ENCODE results near the gene RPL41.
A peak's percentile ranks its signal among the peaks of the same experiment; 100 is the strongest.
"Not testable (repeated sequence)": the region's sequence is repeated elsewhere in the genome, so short reads cannot be mapped to it uniquely, and the experiment has no call there.

Gene RPL41

GRCh38 chr12:56154818-56155217 lies 38.4 kb downstream of the RPL41 start:
- no peak for DNase-seq (ENCODE audit: low read depth in 2 of 2)

- no peak for DNase-seq (ENCODE audit: low read depth in 2 of 2)
Observed at GRCh38 chr12:56155256-56155845, 38.9 kb downstream of the RPL41 start.

GRCh38 chr12:56156464-56157200 lies 40.2 kb downstream of the RPL41 start:
- not testable (repeated sequence) for DNase-seq (ENCODE audit: low read depth in 2 of 2)

- DNase-seq (ENCODE audit: low read depth in 2 of 2) = peak in 1 of 2 donors; percentile 11
Observed at GRCh38 chr12:56157201-56158028, 41.0 kb downstream of the RPL41 start.

GRCh38 chr12:56158029-56158925 lies 41.8 kb downstream of the RPL41 start, which contains the start of gene MYL6:
Gene MYL6, plus strand, starts transcription at chr12:56158359. Its CDS starts 43 bp downstream, at chr12:56158402.
- DNase-seq (ENCODE audit: low read depth in 2 of 2) = peak; percentile 83 to 89

- DNase-seq (ENCODE audit: low read depth in 2 of 2) = no peak
Observed at GRCh38 chr12:56158926-56159461, 42.6 kb downstream of the RPL41 start.

- no peak for DNase-seq (ENCODE audit: low read depth in 2 of 2)
Observed at GRCh38 chr12:56159482-56160192, 43.2 kb downstream of the RPL41 start.

GRCh38 chr12:56160193-56160763 lies 43.8 kb downstream of the RPL41 start:
- peak in 1 of 2 donors; percentile 11 for DNase-seq (ENCODE audit: low read depth in 2 of 2)

- DNase-seq (ENCODE audit: low read depth in 2 of 2) = no peak
Observed at GRCh38 chr12:56160894-56161689, 44.7 kb downstream of the RPL41 start.

GRCh38 chr12:56161690-56162351 lies 45.4 kb downstream of the RPL41 start:
- DNase-seq (ENCODE audit: low read depth in 2 of 2) = no peak

GRCh38 chr12:56162468-56163290 lies 46.2 kb downstream of the RPL41 start:
- no peak for DNase-seq (ENCODE audit: low read depth in 2 of 2)

- no peak for DNase-seq (ENCODE audit: low read depth in 2 of 2)
Observed at GRCh38 chr12:56163533-56164344, 47.3 kb downstream of the RPL41 start.

GRCh38 chr12:56164345-56164729 lies 47.9 kb downstream of the RPL41 start:
- DNase-seq (ENCODE audit: low read depth in 2 of 2) = no peak

- no peak for DNase-seq (ENCODE audit: low read depth in 2 of 2)
Observed at GRCh38 chr12:56165369-56165768, 48.9 kb downstream of the RPL41 start.
